Measurements from ENCODE around the gene SLPI.

Gene SLPI

GRCh38 chr20:45212836-45213235 lies 41.5 kb downstream of the SLPI start:
- DNase-seq (ENCODE audit: low spot score), result no peak

DNA sequence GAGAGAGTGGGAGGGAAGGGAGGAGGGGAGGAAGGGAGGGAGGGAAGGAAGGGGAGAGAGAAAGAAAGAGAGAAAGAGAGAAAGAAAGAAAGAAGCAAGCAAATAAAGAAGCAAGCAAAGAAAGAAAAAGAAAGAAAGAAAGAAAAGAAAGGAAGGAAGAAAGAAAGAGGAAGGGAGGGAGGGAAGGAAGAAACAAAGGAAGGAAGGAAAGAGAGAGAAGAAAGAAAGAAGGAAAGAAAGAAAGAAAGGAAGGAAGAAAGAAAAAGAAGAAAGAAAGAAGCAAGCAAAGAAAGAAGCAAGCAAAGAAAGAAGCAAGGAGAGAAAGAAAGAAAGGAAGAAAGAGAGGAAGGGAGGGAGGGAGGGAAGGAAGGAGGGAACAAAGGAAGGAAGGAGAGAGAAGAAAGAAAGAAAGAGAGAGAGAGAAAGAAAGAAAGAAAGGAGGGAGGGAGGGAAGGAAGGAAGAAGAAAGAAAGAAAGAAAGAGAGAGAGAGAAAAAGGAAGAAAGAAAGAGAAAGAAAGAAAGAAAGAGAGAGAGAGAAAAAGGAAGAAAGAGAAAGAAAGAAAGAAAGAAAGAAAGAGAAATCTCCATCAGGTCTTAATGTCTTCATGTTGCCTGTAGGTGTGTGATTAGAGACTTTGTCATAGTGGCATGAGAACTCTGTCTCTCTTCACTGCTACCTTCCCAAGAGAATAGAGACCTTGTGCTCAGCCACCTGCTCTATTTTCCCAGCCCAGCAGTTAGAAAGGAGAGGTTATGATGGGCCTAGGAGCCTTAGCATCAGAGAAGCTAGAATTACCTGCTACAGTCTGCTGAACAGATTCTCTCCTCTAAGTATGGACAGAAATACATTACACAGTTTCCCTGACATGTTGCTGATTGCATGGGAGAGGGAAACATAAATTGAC lies 42.5 kb downstream of the SLPI start:
- no peak for DNase-seq (ENCODE audit: low spot score)

- DNase-seq (ENCODE audit: low spot score), result peak; percentile 20
Measured at GRCh38 chr20:45209924-45210323, 44.4 kb downstream of the SLPI start.

- DNase-seq (ENCODE audit: low spot score), result no peak
Measured at GRCh38 chr20:45206725-45207124, 47.6 kb downstream of the SLPI start, which contains the start of gene SEMG1. TSS of gene SEMG1 (plus strand) at chr20:45207033. CDS start at chr20:45207054, 21 bp downstream.
